Measurements from ENCODE around the gene TRAF1. TPM values are rescaled to one million over a fixed set of nuclear protein-coding genes. Genes with fewer than 3 reads are reported as not detected.
A peak's percentile ranks its signal among the peaks of the same experiment; 100 is the strongest.

TRAF1 gene
- total RNA-seq, 2 experiments from 2014 or later = 60.3 to 61.7 TPM

DNA sequence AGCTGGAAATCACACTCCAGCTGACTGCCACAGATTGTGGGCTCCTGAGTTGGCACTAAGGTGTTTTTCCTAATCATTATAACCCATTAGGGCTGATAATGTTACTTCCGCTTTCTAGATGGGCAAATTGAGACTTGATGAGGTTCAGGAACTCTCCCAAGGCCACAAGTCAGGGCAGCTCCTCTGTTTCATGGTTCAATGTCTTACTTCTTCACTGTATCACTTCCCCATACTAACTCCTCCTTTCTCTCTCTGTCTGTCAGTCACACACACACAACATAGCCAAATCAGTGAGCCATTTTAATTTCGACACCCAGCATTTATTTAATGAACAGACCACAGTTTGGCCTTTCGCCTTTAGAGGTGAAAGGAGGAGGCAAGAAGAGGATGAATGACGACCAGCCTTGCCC, 17.8 kb upstream of the TRAF1 start:
- no peaks in the 10 kb centered on the region for H3K27me3 Mint-ChIP-seq
- H3K4me1 Mint-ChIP-seq (ENCODE audit: low read depth) = no peaks in the 10 kb centered on the region
- no peak overlapping the region for H3K4me3 ChIP-seq (ENCODE audit: low read length)
- no peaks in the 10 kb centered on the region for H3K36me3 Mint-ChIP-seq (ENCODE audit: low read depth)
- H3K27ac ChIP-seq (ENCODE audit: low read depth in 1 of 2, low read length in 2 of 2) = no peak overlapping the region
- TF ChIP-seq, protein P1, sequence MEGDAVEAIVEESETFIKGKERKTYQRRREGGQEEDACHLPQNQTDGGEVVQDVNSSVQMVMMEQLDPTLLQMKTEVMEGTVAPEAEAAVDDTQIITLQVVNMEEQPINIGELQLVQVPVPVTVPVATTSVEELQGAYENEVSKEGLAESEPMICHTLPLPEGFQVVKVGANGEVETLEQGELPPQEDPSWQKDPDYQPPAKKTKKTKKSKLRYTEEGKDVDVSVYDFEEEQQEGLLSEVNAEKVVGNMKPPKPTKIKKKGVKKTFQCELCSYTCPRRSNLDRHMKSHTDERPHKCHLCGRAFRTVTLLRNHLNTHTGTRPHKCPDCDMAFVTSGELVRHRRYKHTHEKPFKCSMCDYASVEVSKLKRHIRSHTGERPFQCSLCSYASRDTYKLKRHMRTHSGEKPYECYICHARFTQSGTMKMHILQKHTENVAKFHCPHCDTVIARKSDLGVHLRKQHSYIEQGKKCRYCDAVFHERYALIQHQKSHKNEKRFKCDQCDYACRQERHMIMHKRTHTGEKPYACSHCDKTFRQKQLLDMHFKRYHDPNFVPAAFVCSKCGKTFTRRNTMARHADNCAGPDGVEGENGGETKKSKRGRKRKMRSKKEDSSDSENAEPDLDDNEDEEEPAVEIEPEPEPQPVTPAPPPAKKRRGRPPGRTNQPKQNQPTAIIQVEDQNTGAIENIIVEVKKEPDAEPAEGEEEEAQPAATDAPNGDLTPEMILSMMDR (IDR thresholded peaks at IDR 0.05) = no peak
- H3K27me3 ChIP-seq (ENCODE audit: control insufficient read depth in 1 of 2, insufficient read depth in 2 of 2, low read length in 2 of 2) = no peaks in the 10 kb centered on the region
- H3K9me3 Mint-ChIP-seq = no peaks in the 10 kb centered on the region
- ATAC-seq (ENCODE audit: poor library complexity) (no peak), DNase-seq (peak in 1 of 14 experiments; percentile 28)
- no peaks in the 10 kb centered on the region for H3K9me3 ChIP-seq (ENCODE audit: control insufficient read depth in 1 of 2, insufficient read depth in 1 of 2, low read length in 2 of 2)
- ChIA-PET POLR2A (no interaction called here), CTCF (interaction anchor here (0.9 kb wide), 1 partner anchor 16 kb away, joined by 3 read pairs; no protein-coding TSS in a partner anchor)
- H3K27ac Mint-ChIP-seq = no peak overlapping the region
- intact Hi-C loops (cut with DNase I, micrococcal nuclease) = loop anchor here in 1 of 2 experiments (10.0 kb wide), 1 partner anchor 110 kb away; the partner anchor contains the start of gene C5
- H3K36me3 ChIP-seq (ENCODE audit: insufficient read depth, low read length) = no peaks in the 10 kb centered on the region
- no peak overlapping the region for H3K4me3 Mint-ChIP-seq
- H3K4me1 ChIP-seq (ENCODE audit: insufficient read depth, low read length) = no peaks in the 10 kb centered on the region

DNA sequence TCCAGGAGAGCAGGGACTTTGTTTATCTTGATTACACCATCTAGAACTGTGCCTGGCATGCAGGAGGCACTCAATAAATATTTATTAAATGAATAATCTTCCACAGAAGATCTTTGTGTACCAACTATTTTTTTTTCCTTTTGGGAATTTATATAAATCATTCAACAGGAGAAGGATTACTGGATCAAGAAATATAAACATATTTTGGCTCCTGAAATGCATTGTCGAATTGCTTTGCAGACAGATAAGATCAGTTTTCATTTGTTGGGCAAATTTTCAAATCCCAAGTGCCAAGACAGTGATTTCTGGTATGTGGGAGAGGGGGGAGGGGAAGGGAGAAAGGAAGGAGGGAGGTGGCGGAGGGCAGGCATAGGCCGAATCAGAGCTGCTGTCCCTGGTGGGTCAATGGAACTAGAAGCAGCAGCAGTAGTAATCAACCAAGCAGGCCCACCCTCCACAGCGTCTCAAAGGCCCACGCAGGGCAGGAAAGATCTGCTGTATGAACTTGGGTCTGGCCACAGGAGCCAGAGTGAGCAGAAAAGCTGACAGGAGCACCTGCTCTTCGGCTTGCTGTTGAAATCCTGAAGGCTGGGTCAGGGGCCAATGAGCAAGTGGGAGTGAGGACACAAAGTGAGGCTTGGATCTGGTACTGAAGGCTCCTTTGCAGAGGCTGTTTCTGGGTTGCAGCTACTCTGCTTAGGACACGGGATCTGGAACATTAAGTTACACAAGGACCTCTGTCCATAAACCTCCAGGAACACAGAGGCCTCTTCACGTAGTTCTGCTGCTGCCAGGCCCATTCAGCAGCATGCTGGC, 15.8 kb upstream of the TRAF1 start:
- no peak overlapping the region for H3K4me3 ChIP-seq (ENCODE audit: low read length)
- ChIA-PET POLR2A (no interaction called here), CTCF (no interaction called here)
- H3K27ac ChIP-seq (ENCODE audit: low read depth in 1 of 2, low read length in 2 of 2) = no peak overlapping the region
- peaks cover under 1% of the 10 kb centered on the region for H3K4me1 ChIP-seq (ENCODE audit: insufficient read depth, low read length)
- Mint-ChIP-seq H3K4me1 (ENCODE audit: low read depth) (no peaks in the 10 kb centered on the region), H3K27ac (no peak overlapping the region), H3K4me3 (no peak overlapping the region), H3K36me3 (ENCODE audit: low read depth) (no peaks in the 10 kb centered on the region), H3K27me3 (no peaks in the 10 kb centered on the region), H3K9me3 (no peaks in the 10 kb centered on the region)
- TF ChIP-seq, protein P1 (IDR thresholded peaks at IDR 0.05) = no peak
- H3K36me3 ChIP-seq (ENCODE audit: insufficient read depth, low read length) = no peaks in the 10 kb centered on the region
- no peaks in the 10 kb centered on the region for H3K9me3 ChIP-seq (ENCODE audit: control insufficient read depth in 1 of 2, insufficient read depth in 1 of 2, low read length in 2 of 2)
- no peaks in the 10 kb centered on the region for H3K27me3 ChIP-seq (ENCODE audit: control insufficient read depth in 1 of 2, insufficient read depth in 2 of 2, low read length in 2 of 2)
- intact Hi-C loops (cut with DNase I, micrococcal nuclease) = loop anchor here in 1 of 2 experiments (10.0 kb wide), 1 partner anchor 112 kb away; the partner anchor contains the start of gene C5
- DNase-seq (no peak), ATAC-seq (ENCODE audit: poor library complexity) (no peak)

DNA sequence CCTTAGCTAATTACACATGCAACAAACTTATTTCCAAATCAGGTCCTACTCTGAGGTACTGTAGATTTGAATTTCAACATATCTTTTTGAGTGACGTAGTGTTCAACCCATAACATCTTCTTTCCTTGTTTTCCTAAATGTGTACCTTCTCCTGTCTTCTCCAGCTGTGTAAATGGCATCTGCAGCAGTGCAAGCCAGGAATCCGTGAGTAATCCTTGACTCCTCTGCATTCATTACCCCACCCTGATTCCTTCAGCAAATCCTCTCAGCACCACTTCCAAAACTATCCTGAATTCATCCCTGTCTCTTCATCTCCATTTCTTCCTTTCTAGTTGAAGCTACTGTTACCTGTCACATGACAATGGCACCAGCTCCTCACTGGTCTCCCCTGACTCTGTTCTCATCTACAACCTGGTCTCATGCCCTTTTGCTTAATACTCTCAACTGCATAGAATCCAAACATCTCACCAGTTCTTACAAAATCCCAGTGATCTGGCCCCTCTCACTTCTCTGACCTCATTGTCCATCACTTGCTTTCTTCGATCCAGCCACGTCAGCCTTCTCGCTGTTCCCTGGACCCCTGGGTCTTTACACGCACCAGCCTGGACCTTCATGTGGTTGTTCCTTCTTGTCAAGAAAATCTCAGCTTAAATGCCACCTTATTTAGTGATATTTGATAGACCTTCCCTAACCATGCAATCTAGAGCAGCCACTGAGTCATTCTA, 14.6 kb upstream of the TRAF1 start:
- Mint-ChIP-seq H3K36me3 (ENCODE audit: low read depth) (no peaks in the 10 kb centered on the region), H3K4me1 (ENCODE audit: low read depth) (peaks cover 10% of the 10 kb centered on the region), H3K27ac (no peak overlapping the region), H3K4me3 (no peak overlapping the region), H3K9me3 (no peaks in the 10 kb centered on the region), H3K27me3 (no peaks in the 10 kb centered on the region)
- no peak for ATAC-seq (ENCODE audit: poor library complexity)
- H3K27me3 ChIP-seq (ENCODE audit: control insufficient read depth in 1 of 2, insufficient read depth in 2 of 2, low read length in 2 of 2) = no peaks in the 10 kb centered on the region
- peaks cover 12% of the 10 kb centered on the region for H3K4me1 ChIP-seq (ENCODE audit: insufficient read depth, low read length)
- no peaks in the 10 kb centered on the region for H3K9me3 ChIP-seq (ENCODE audit: control insufficient read depth in 1 of 2, insufficient read depth in 1 of 2, low read length in 2 of 2)
- no peak overlapping the region for H3K4me3 ChIP-seq (ENCODE audit: low read length)
- POLR2A ChIA-PET = no interaction called here
- TF ChIP-seq, protein P1 (IDR thresholded peaks at IDR 0.05) = no peak
- no peaks in the 10 kb centered on the region for H3K36me3 ChIP-seq (ENCODE audit: insufficient read depth, low read length)
- no peak for DNase-seq
- intact Hi-C loops (cut with DNase I, micrococcal nuclease) = loop anchor here in 1 of 2 experiments (10.0 kb wide), 1 partner anchor 114 kb away; the partner anchor contains the start of gene C5
- CTCF ChIA-PET = no interaction called here
- no peak overlapping the region for H3K27ac ChIP-seq (ENCODE audit: low read depth in 1 of 2, low read length in 2 of 2)

Data from CD4-positive, alpha-beta T cell (primary cell).